ENCODE results near the gene PFKFB1. TPM values are rescaled to one million over a fixed set of nuclear protein-coding genes. Genes with fewer than 3 reads are reported as not detected.

Gene PFKFB1
- under 0.01 TPM in 1 of 2 replicates, not detected in the other for total RNA-seq

DNA sequence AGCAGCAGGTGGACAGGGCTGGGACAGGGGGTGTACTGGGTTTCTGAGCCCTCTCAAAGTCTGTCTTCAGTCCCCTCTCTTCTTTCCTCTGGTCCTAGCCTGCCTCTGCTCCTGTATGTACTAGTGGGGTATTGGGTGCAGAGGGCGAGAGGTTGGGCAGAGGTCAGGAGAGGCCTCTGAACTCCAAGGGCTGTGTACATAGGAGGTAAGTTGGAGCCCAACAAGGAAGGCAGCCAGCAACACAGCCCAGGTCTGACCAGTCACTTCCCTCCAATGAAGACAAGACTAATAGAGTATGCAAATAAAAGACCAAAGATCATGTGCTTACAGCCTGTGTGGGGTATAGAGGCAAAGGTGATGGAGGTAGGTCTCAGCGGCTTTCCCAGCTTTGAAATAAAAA is at the start of gene PFKFB1:
Gene PFKFB1 (minus strand): TSS at position 90 of the 400 bp plus-strand sequence. CDS start 181 bp downstream, outside the sequence.

GRCh38 chrX:55030271-55031205 is 36.5 kb upstream of the PFKFB1 start, which contains the start of gene ALAS2:
Gene ALAS2 (minus strand): TSS chrX:55030977. CDS start chrX:55026000, 4,977 bp downstream.

DNA sequence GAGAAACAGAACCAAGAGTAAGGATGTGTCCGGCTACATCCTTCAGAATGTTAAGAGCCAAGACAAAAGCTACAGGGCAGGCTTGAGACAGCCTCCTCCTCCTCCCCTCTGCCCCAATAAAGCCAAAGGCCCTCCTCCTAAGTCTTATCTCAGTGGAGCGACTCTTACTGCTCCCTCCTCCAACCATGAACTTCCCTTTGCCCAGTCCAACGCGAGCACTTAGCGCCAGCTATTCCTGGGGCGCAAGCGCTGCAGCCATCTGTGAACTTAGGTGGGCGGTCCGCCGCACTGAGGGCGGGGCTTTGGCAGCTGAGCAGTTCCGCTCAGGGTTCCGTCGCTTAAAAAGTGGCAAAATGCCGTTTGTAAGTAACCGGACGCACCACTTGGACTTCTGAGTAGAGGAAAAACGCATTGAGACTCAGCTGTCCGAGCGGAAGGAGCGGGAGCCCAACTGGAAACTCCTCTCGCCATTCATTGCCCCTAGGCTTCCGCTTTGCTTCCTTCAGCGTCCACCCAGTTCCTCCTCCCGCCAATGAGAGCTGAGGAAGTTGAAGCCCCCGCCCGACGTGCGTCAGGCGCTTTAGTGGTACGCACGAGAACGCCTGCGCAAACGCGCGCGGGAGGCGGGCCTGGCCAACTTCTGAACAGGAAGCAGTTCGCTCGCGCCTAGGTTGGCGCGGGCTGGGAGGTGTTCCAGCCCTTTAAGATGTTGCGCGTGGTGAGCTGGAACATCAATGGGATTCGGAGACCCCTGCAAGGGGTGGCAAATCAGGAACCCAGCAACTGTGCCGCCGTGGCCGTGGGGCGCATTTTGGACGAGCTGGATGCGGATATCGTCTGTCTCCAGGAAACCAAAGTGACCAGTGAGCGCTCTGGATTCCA is 6.0 kb upstream of the PFKFB1 start, which contains the start of gene APEX2:
Gene APEX2 (plus strand): TSS at position 647 of the 882 bp plus-strand sequence. CDS start 60 bp downstream, at position 707.

GRCh38 chrX:54920610-54921426 is 73.2 kb downstream of the PFKFB1 start, which contains the start of gene TRO:
Gene TRO (plus strand): TSS chrX:54920824. CDS start chrX:54922247, 1,423 bp downstream.

Other genes starting within 250 kb of the PFKFB1 start
- not detected in 2 replicates for gene ITIH6, start 195.9 kb downstream of the PFKFB1 start, total RNA-seq
- 194 and 218 TPM in 2 replicates for gene MAGED2, start 186.4 kb downstream of the PFKFB1 start, total RNA-seq
- gene TRO, start 73.4 kb downstream of the PFKFB1 start, total RNA-seq = 7.7 and 14.0 TPM in 2 replicates
- 3.6 and 4.0 TPM in 2 replicates for gene APEX2, start 6.2 kb upstream of the PFKFB1 start, total RNA-seq
- gene ALAS2, start 36.8 kb upstream of the PFKFB1 start, total RNA-seq = not detected in 2 replicates
- 0.28 TPM in 1 of 2 replicates, not detected in the other for gene PAGE2B, start 80.8 kb upstream of the PFKFB1 start, total RNA-seq
- gene PAGE2, start 94.8 kb upstream of the PFKFB1 start, total RNA-seq = 0.71 TPM in 1 of 2 replicates, not detected in the other
- gene PAGE5, start 226.2 kb upstream of the PFKFB1 start, total RNA-seq = 1.0 and 1.4 TPM in 2 replicates

All from smooth muscle cell of bladder (primary cell).